Esophagus squamous epithelium (tissue), 4 donors: Measurements from ENCODE around the gene LDAH.

Experiments used
- CTCF ChIP-seq, 6 experiments: fragments of 450-650 bp in 4 of 6; fragments of 200-600 bp in 2 of 6; sonication (generic) in 2 of 6; IDR thresholded peaks; one replicate each; pipeline ENCODE4 v1.5.1; 2016 to 2019; ENCODE audit warnings: antibody characterized with exemption in 6 of 6, mild to moderate bottlenecking in 4 of 6, moderate library complexity in 4 of 6
- POLR2A ChIP-seq, 4 donors: fragments of 450-650 bp; IDR thresholded peaks; one replicate each; pipeline ENCODE4 v1.6.1; 2017; ENCODE audit warnings: antibody characterized with exemption in 4 of 4, mild to moderate bottlenecking in 4 of 4, moderate library complexity in 3 of 4

GRCh38 chr2:20645301-20645701, 177.6 kb downstream of the LDAH start:
- TF ChIP-seq POLR2A (IDR thresholded peaks at IDR 0.05) (no peak), CTCF (IDR thresholded peaks at IDR 0.05) (no peak)
